C4-2B (cell line): ENCODE measurements around the gene PRIM2.
"Not testable (repeated sequence)": the region's sequence is repeated elsewhere in the genome, so short reads cannot be mapped to it uniquely, and the experiment has no call there.

Experiments used
- H3K27ac ChIP-seq: fragments of 450-650 bp; 2 replicates; pipeline ENCODE4 v1.5.1; 2017
- CTCF ChIP-seq: fragments of 450-650 bp; conservative IDR thresholded peaks from 2 replicates; pipeline ENCODE4 v1.5.1; 2017; ENCODE audit warnings: mild to moderate bottlenecking
- ZFX ChIP-seq: fragments of 450-650 bp; IDR thresholded peaks from 2 replicates; pipeline ENCODE4 v1.6.1; 2017

The PRIM2 gene

GRCh38 chr6:57283106-57283505, 34.3 kb upstream of the PRIM2 start:
- no peak overlapping the region for H3K27ac ChIP-seq
- no peak for TF ChIP-seq ZFX
- no peak for TF ChIP-seq CTCF

GRCh38 chr6:57283911-57284455, 33.4 kb upstream of the PRIM2 start:
- no peak overlapping the region for H3K27ac ChIP-seq

GRCh38 chr6:57288136-57288535, 29.3 kb upstream of the PRIM2 start:
- peak overlapping the region; percentile 38 for H3K27ac ChIP-seq

More at GRCh38 chr6:57283911-57284455, 33.4 kb upstream of the PRIM2 start:
- no peak for TF ChIP-seq CTCF
- no peak for TF ChIP-seq ZFX

- not testable (repeated sequence) for H3K27ac ChIP-seq
These were observed 24.0 kb upstream of the PRIM2 start for GRCh38 chr6:57293472-57293871.

- TF ChIP-seq CTCF: no peak
- no peak for TF ChIP-seq ZFX
- H3K27ac ChIP-seq: no peak overlapping the region
These were observed 22.5 kb upstream of the PRIM2 start for GRCh38 chr6:57294862-57295445.

GRCh38 chr6:57297505-57297904, 19.9 kb upstream of the PRIM2 start:
- no peak overlapping the region for H3K27ac ChIP-seq
- TF ChIP-seq ZFX (no peak), CTCF (no peak)

GRCh38 chr6:57298741-57299140, 18.7 kb upstream of the PRIM2 start:
- no peak overlapping the region for H3K27ac ChIP-seq
- TF ChIP-seq ZFX (no peak), CTCF (no peak)

- TF ChIP-seq CTCF (no peak), ZFX (no peak)
These were observed 15.7 kb upstream of the PRIM2 start for GRCh38 chr6:57301757-57302156.

More at GRCh38 chr6:57301757-57302156, 15.7 kb upstream of the PRIM2 start:
- H3K27ac ChIP-seq: no peak overlapping the region; the same call in 1 of the 2 replicates
